Natural killer cell (primary cell): ENCODE data around the gene FUT2. TPM values are rescaled to one million over a fixed set of nuclear protein-coding genes. Genes with fewer than 3 reads are reported as not detected.

Experiments used
- ATAC-seq, 3 donors: fragments of 150-1000 bp in 2 of 3; fragments of 200-7000 bp in 1 of 3; cut with Tn5 transposase; 1 replicate in 1 of 3; 2 replicates in 2 of 3; pipeline ENCODE4 v1.10.0; 2021; ENCODE audit warnings: mild to moderate bottlenecking in 2 of 3, moderate library complexity in 2 of 3
- DNase-seq, 2 donors: peaks; one replicate each; pipeline versions ENCODE4 v3.0.0 to v3.0.0-alpha.2; 2013 to 2021; ENCODE audit warnings: mixed read lengths in 1 of 2
- H3K27ac ChIP-seq: one replicate; pipeline ENCODE4 v1.5.1; 2013; ENCODE audit warnings: mild to moderate bottlenecking, low read length
- H3K27me3 ChIP-seq: one replicate; pipeline ENCODE4 v1.6.1; 2013; ENCODE audit warnings: low read length; ENCODE audit not compliant: control insufficient read depth, insufficient read depth
- H3K36me3 ChIP-seq: one replicate; pipeline ENCODE4 v1.6.1; 2013; ENCODE audit warnings: low read length; ENCODE audit not compliant: control insufficient read depth, insufficient read depth
- H3K4me1 ChIP-seq: one replicate; pipeline ENCODE4 v1.6.1; 2013; ENCODE audit warnings: low read length; ENCODE audit not compliant: control insufficient read depth, insufficient read depth
- H3K4me3 ChIP-seq: one replicate; pipeline ENCODE4 v1.5.1; 2013; ENCODE audit warnings: low read length
- H3K9me3 ChIP-seq: one replicate; pipeline ENCODE4 v1.6.1; 2013; ENCODE audit warnings: low read length; ENCODE audit not compliant: control insufficient read depth, insufficient read depth
- H3K27ac Mint-ChIP-seq, 2 donors: one replicate each; pipeline ENCODE4 v1.8.0; 2022; ENCODE audit warnings: mild to moderate bottlenecking in 2 of 2, mixed read lengths in 2 of 2, moderate library complexity in 1 of 2
- H3K27me3 Mint-ChIP-seq, 2 donors: one replicate each; pipeline ENCODE4 v1.8.0; 2022; ENCODE audit warnings: low read depth in 2 of 2, mixed read lengths in 2 of 2
- H3K36me3 Mint-ChIP-seq: one replicate; pipeline ENCODE4 v1.8.0; 2022; ENCODE audit warnings: mixed read lengths
- H3K4me1 Mint-ChIP-seq, 2 donors: one replicate each; pipeline ENCODE4 v1.8.0; 2022; ENCODE audit warnings: mixed read lengths in 2 of 2
- H3K4me3 Mint-ChIP-seq: one replicate; pipeline ENCODE4 v1.8.0; 2022; ENCODE audit warnings: mild to moderate bottlenecking, moderate library complexity, mixed read lengths
- H3K9me3 Mint-ChIP-seq, 2 donors: one replicate each; pipeline ENCODE4 v1.8.0; 2022; ENCODE audit warnings: mixed read lengths in 2 of 2
- CTCF ChIP-seq: fragments of 200-600 bp; IDR thresholded peaks from one replicate; pipeline ENCODE4 v1.8.0; 2022; ENCODE audit warnings: antibody characterized with exemption
- WGBS: methylation state at CpG from one replicate; pipeline ENCODE4 v1.1.7; 2013; ENCODE audit warnings: missing lambda C conversion rate; ENCODE audit not compliant: insufficient coverage; 5-methylcytosine and 5-hydroxymethylcytosine counted together
- intact Hi-C: fragments of 100-400 bp; cut with micrococcal nuclease; formaldehyde crosslinking; loops from one replicate; pipeline ENCODE4 v1.14.2; 2022
- total RNA-seq, 4 donors: library from RNA; stranded (reverse); fragments of 120-200 nt in 1 of 4; gene quantifications; one replicate each; pipeline versions ENCODE4 v1.2.3 to v1.2.4, GENCODE V29; 2013 to 2022

Gene FUT2
- total RNA-seq, 3 donors from 2014 or later (not counting 1 experiment from before 2014, with no cell fraction given), result not detected

GRCh38 chr19:48737360-48737998 lies 41.7 kb downstream of the FUT2 start:
- peaks cover 25% of the 10 kb centered on the region for H3K4me1 ChIP-seq
- 83% methylated on average over 21 of the region's 22 CpGs for WGBS
- H3K36me3 Mint-ChIP-seq, result no peaks in the 10 kb centered on the region
- H3K9me3 Mint-ChIP-seq, result no peaks in the 10 kb centered on the region
- H3K4me1 Mint-ChIP-seq, result peaks cover 8 to 24% of the 10 kb centered on the region in 2 donors
- H3K27me3 Mint-ChIP-seq, result peaks cover 6% of the 10 kb centered on the region in 2 donors
- peaks cover 9% of the 10 kb centered on the region for H3K27me3 ChIP-seq
- no peaks in the 10 kb centered on the region for H3K36me3 ChIP-seq
- no peak overlapping the region for H3K4me3 ChIP-seq
- no peak for TF ChIP-seq CTCF
- intact Hi-C loops, result loop anchor here (5.0 kb wide), 1 partner anchor 90 kb away; the partner anchor contains the start of gene CA11
- H3K27ac ChIP-seq, result no peak overlapping the region
- H3K27ac Mint-ChIP-seq, result no peak overlapping the region
- H3K9me3 ChIP-seq, result no peaks in the 10 kb centered on the region
- DNase-seq, result peak in 1 of 2 donors; percentile 28
- H3K4me3 Mint-ChIP-seq, result peak overlapping the region; percentile 58
- ATAC-seq, result no peak

- Mint-ChIP-seq H3K9me3 (no peaks in the 10 kb centered on the region), H3K4me3 (peak overlapping the region; percentile 56), H3K27me3 (no peaks in the 10 kb centered on the region), H3K4me1 (peaks cover 8 to 24% of the 10 kb centered on the region in 2 donors), H3K36me3 (no peaks in the 10 kb centered on the region), H3K27ac (peak overlapping the region in 1 of 2 donors; percentile 49)
- peak overlapping the region; percentile 45 for H3K27ac ChIP-seq
- peaks cover 9% of the 10 kb centered on the region for H3K27me3 ChIP-seq
- intact Hi-C loops, result loop anchor here (1.0 to 5.0 kb wide), 2 partner anchors 24 to 91 kb away; partner anchors contain the start of gene CA11
- peaks cover 25% of the 10 kb centered on the region for H3K4me1 ChIP-seq
- H3K36me3 ChIP-seq, result no peaks in the 10 kb centered on the region
- 2% methylated on average over 96 of the region's 96 CpGs for WGBS
- TF ChIP-seq CTCF, result no peak
- H3K4me3 ChIP-seq, result no peak overlapping the region
- ATAC-seq (peak; percentile 87 to 91 (median 88)), DNase-seq (peak; percentile 71 to 93)
- H3K9me3 ChIP-seq, result no peaks in the 10 kb centered on the region
Observed at GRCh38 chr19:48738557-48739403, 43.0 kb downstream of the FUT2 start.

GRCh38 chr19:48739404-48740163 lies 43.8 kb downstream of the FUT2 start:
- peak in 1 of 2 donors; percentile 32 for DNase-seq
- 5% methylated on average over 51 of the region's 51 CpGs for WGBS
- H3K27ac Mint-ChIP-seq, result no peak overlapping the region
- peaks cover 8 to 24% of the 10 kb centered on the region in 2 donors for H3K4me1 Mint-ChIP-seq
- TF ChIP-seq CTCF, result no peak
- intact Hi-C loops, result loop anchor here (5.0 kb wide), 1 partner anchor 92 kb away; the partner anchor contains the start of gene CA11
- Histone ChIP-seq H3K4me1 (peaks cover 25% of the 10 kb centered on the region), H3K4me3 (no peak overlapping the region), H3K27me3 (peaks cover 9% of the 10 kb centered on the region), H3K9me3 (no peaks in the 10 kb centered on the region), H3K36me3 (no peaks in the 10 kb centered on the region), H3K27ac (no peak overlapping the region)
- H3K9me3 Mint-ChIP-seq, result no peaks in the 10 kb centered on the region
- peaks cover 0 to 3% of the 10 kb centered on the region in 2 donors for H3K27me3 Mint-ChIP-seq
- peak overlapping the region; percentile 49 for H3K4me3 Mint-ChIP-seq
- ATAC-seq, result peak in 1 of 3 donors; percentile 3
- no peaks in the 10 kb centered on the region for H3K36me3 Mint-ChIP-seq
